Measurements from ENCODE around the gene SEPTIN6. TPM values are rescaled to one million over a fixed set of nuclear protein-coding genes. Genes with fewer than 3 reads are reported as not detected.

The SEPTIN6 gene
- total and polyA plus RNA-seq, 2 donors (not counting 3 experiments of a cell fraction or from before 2014, with no cell fraction given), result 23.1 to 31.8 TPM

GRCh38 chrX:119736206-119736764 lies 43.3 kb upstream of the SEPTIN6 start:
- ChIA-PET CTCF (interaction anchor here (10.5 kb wide), 1 partner anchor 127 kb away, joined by 106 read pairs; no protein-coding TSS in a partner anchor), POLR2A (no interaction called here)
- Histone ChIP-seq H3K4me1 (ENCODE audit: control insufficient read depth, extremely low read depth, insufficient read depth, low read length) (no peaks in the 10 kb centered on the region), H3K4me3 (replicated peaks in 1 of 3; ENCODE audit: insufficient read depth in 1 of 3, low read depth in 1 of 3, low read length in 3 of 3) (no peak overlapping the region), H3K36me3 (ENCODE audit: control insufficient read depth in 2 of 2, extremely low read depth in 1 of 2, insufficient read depth in 2 of 2, low read length in 2 of 2) (no peaks in the 10 kb centered on the region), H3K27ac (ENCODE audit: insufficient read depth, low read depth, low read length) (no peak overlapping the region), H4K20me1 (replicated peaks; ENCODE audit: control insufficient read depth, extremely low read depth, insufficient read depth, low read length) (no peaks in the 10 kb centered on the region), H2AFZ (ENCODE audit: low read depth, low read length) (no peak overlapping the region), H3K79me2 (ENCODE audit: control insufficient read depth, insufficient read depth, low read length) (no peaks in the 10 kb centered on the region), H3K9me3 (replicated peaks; ENCODE audit: control insufficient read depth, insufficient read depth, low read length) (no peaks in the 10 kb centered on the region), H3K4me2 (ENCODE audit: insufficient read depth, low read length) (no peak overlapping the region), H3K9me1 (replicated peaks; ENCODE audit: control insufficient read depth, extremely low read depth, insufficient read depth, low read length) (no peaks in the 10 kb centered on the region), H3K9ac (replicated peaks; ENCODE audit: extremely low read depth, insufficient read depth, low read length) (no peak overlapping the region), H3K27me3 (ENCODE audit: control insufficient read depth in 2 of 2, insufficient read depth in 2 of 2, low read length in 2 of 2) (no peaks in the 10 kb centered on the region)
- intact Hi-C loops (cut with micrococcal nuclease) (no loop called here), dilution Hi-C loops (cut with MboI; ENCODE audit: extremely low pct_ligation_motif_present, low sequenced_read_pairs) (no loop called here)
- TF ChIP-seq EZH2 (IDR thresholded peaks at IDR 0.05; ENCODE audit: borderline replicate concordance, low read depth, low read length, severe bottlenecking) (no peak), MAX (IDR thresholded peaks at IDR 0.05; ENCODE audit: insufficient read depth, insufficient read length) (no peak), POLR2A (IDR thresholded peaks at IDR 0.05; ENCODE audit: low read depth, low read length) (no peak), GATA2 (IDR thresholded peaks at IDR 0.05; ENCODE audit: insufficient read depth, insufficient read length, low read depth, low read length) (no peak), JUN (IDR thresholded peaks at IDR 0.05; ENCODE audit: borderline replicate concordance, insufficient read depth, insufficient read length, low read depth) (no peak), POLR2AphosphoS5 (IDR thresholded peaks at IDR 0.05; ENCODE audit: insufficient read depth, low read depth, low read length) (no peak), FOS (IDR thresholded peaks at IDR 0.05; ENCODE audit: borderline replicate concordance, insufficient read depth, low read length) (no peak), MYC (IDR thresholded peaks at IDR 0.05; ENCODE audit: low read depth, low read length) (no peak)
- TF ChIP-seq, protein P1, sequence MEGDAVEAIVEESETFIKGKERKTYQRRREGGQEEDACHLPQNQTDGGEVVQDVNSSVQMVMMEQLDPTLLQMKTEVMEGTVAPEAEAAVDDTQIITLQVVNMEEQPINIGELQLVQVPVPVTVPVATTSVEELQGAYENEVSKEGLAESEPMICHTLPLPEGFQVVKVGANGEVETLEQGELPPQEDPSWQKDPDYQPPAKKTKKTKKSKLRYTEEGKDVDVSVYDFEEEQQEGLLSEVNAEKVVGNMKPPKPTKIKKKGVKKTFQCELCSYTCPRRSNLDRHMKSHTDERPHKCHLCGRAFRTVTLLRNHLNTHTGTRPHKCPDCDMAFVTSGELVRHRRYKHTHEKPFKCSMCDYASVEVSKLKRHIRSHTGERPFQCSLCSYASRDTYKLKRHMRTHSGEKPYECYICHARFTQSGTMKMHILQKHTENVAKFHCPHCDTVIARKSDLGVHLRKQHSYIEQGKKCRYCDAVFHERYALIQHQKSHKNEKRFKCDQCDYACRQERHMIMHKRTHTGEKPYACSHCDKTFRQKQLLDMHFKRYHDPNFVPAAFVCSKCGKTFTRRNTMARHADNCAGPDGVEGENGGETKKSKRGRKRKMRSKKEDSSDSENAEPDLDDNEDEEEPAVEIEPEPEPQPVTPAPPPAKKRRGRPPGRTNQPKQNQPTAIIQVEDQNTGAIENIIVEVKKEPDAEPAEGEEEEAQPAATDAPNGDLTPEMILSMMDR (IDR thresholded peaks at IDR 0.05; ENCODE audit: extremely low read depth in 1 of 2, insufficient read depth in 1 of 2, low read depth in 1 of 2, low read length in 2 of 2), result no peak
- no TSS peak for BruUV-seq (replicated peaks)
- DNase-seq (ENCODE audit: low read depth, low spot score) (no peak), FAIRE-seq (no peak)

Data from endothelial cell of umbilical vein (primary cell).